K562 (cell line): Measurements from ENCODE around the gene MADCAM1. TPM values are rescaled to one million over a fixed set of nuclear protein-coding genes. Genes with fewer than 3 reads are reported as not detected.

ENCODE experiments used
- BCL6 ChIP-seq: fragments of 250-450 bp; sonication (Bioruptor Pico); IDR thresholded peaks from 2 replicates; pipeline ENCODE4 v1.4.0; 2020
- BRCA1 ChIP-seq, 2 experiments: fragments of 450-650 bp in 1 of 2; sonication (generic) in 1 of 2; formaldehyde crosslinking in 1 of 2; IDR thresholded peaks; 2 replicates each; pipeline versions ENCODE4 v1.5.0 to v1.6.1; 2017 to 2020; ENCODE audit warnings: mild to moderate bottlenecking in 1 of 2, missing genetic modification reagents in 1 of 2
- ESRRB ChIP-seq: fragments of 250-450 bp; sonication (Bioruptor Pico); IDR thresholded peaks from 2 replicates; pipeline ENCODE4 v1.5.0; 2020; ENCODE audit warnings: mild to moderate bottlenecking, moderate library complexity, borderline replicate concordance
- FOXJ2 ChIP-seq: fragments of 200-800 bp; sonication (Bioruptor generic); IDR thresholded peaks from 2 replicates; pipeline ENCODE4 v1.6.1; 2016; ENCODE audit warnings: missing genetic modification characterization, missing compliant biosample characterization
- GATAD2A ChIP-seq: fragments of 450-650 bp; IDR thresholded peaks from 2 replicates; pipeline ENCODE4 v1.6.1; 2017
- KDM2B ChIP-seq: fragments of 250-450 bp; sonication (Bioruptor Pico); IDR thresholded peaks from 2 replicates; pipeline ENCODE4 v1.8.0; 2021; ENCODE audit warnings: mild to moderate bottlenecking, moderate library complexity
- KLF13 ChIP-seq: fragments of 450-650 bp; IDR thresholded peaks from 2 replicates; pipeline ENCODE4 v1.6.1; 2016; ENCODE audit warnings: missing genetic modification characterization, low read depth, mild to moderate bottlenecking, missing compliant biosample characterization, moderate library complexity, borderline replicate concordance
- RBM15 ChIP-seq: fragments of 200-400 bp; formaldehyde crosslinking; IDR thresholded peaks from 2 replicates; pipeline ENCODE4 v1.6.1; 2018; ENCODE audit warnings: mild to moderate bottlenecking, low read length, moderate library complexity; ENCODE audit not compliant: insufficient read depth
- SMAD2 ChIP-seq: fragments of 150-350 bp; IDR thresholded peaks from 2 replicates; pipeline ENCODE4 v1.6.1; 2014; ENCODE audit warnings: low read depth, mild to moderate bottlenecking, low read length
- SREBF1 ChIP-seq: fragments of 150-350 bp; IDR thresholded peaks from 2 replicates; pipeline ENCODE4 v1.6.1; 2014; ENCODE audit warnings: antibody characterized with exemption, low read depth, low read length, borderline replicate concordance
- TCF7 ChIP-seq: sonication (generic); IDR thresholded peaks from 2 replicates; pipeline ENCODE4 v1.6.1; 2016; ENCODE audit warnings: antibody characterized with exemption, borderline replicate concordance
- TEAD1 ChIP-seq, 2 experiments: fragments of 450-650 bp in 1 of 2; sonication (generic) in 1 of 2; formaldehyde crosslinking; IDR thresholded peaks; 2 replicates each; pipeline versions ENCODE4 v1.4.0 to v1.8.0; 2020 to 2022; ENCODE audit warnings: mild to moderate bottlenecking in 2 of 2, missing genetic modification reagents in 1 of 2
- ZC3H11A ChIP-seq: IDR thresholded peaks from 2 replicates; pipeline ENCODE4 v1.6.1; 2012; ENCODE audit warnings: low read depth, low read length, improper control_type of control experiment
- ZKSCAN3 ChIP-seq: fragments of 250-450 bp; sonication (Bioruptor Pico); IDR thresholded peaks from 2 replicates; pipeline ENCODE4 v1.4.0; 2020
- ZNF232 ChIP-seq: sonication (generic); formaldehyde crosslinking; IDR thresholded peaks from 2 replicates; pipeline ENCODE4 v1.8.0; 2022; ENCODE audit warnings: mild to moderate bottlenecking, missing genetic modification reagents
- ZNF695 ChIP-seq: fragments of 450-650 bp; formaldehyde crosslinking; IDR thresholded peaks from 2 replicates; pipeline ENCODE4 v1.4.0; 2020; ENCODE audit warnings: mild to moderate bottlenecking, moderate library complexity
- ZNF77 ChIP-seq: fragments of 250-450 bp; sonication (Bioruptor Pico); IDR thresholded peaks from 2 replicates; pipeline ENCODE4 v1.5.0; 2020
- polyA plus RNA-seq, 8 experiments: library from polyadenylated mRNA; depleted of rRNA in 4 of 8; stranded (reverse) in 5 of 8; unstranded in 3 of 8; fragments of >200 nt; fragmentation: Nextera tagmentation in 2 of 8; fragmentation: Illumina TruSeq in 1 of 8; extraction: Ambion mirVana in 2 of 8; extraction: Trizol in 1 of 8; gene quantifications; 2 replicates each; pipeline versions ENCODE4 v1.2.1 to v1.2.3, GENCODE V29; 2011 to 2014; ENCODE audit warnings: inconsistent platforms in 1 of 8, missing spikeins in 1 of 8
- total RNA-seq, 7 experiments: library from RNA; depleted of rRNA in 6 of 7; stranded (reverse); fragments of >200 nt in 6 of 7; fragmentation: Illumina TruSeq in 2 of 7; extraction: Trizol in 2 of 7; gene quantifications; 2 replicates each; pipeline versions ENCODE4 v1.2.1 to v1.2.3, GENCODE V29; 2011 to 2021; ENCODE audit warnings: low replicate concordance in 1 of 7
- TF ChIP-seq, protein P1 (sequence below): fragments of 250-450 bp; sonication (Bioruptor Pico); IDR thresholded peaks from 2 replicates; pipeline ENCODE4 v1.4.0; 2020; ENCODE audit warnings: mild to moderate bottlenecking, moderate library complexity, borderline replicate concordance
- TF ChIP-seq, protein P2 (sequence below): sonication (generic); formaldehyde crosslinking; IDR thresholded peaks from 2 replicates; pipeline ENCODE4 v1.8.1; 2023; ENCODE audit warnings: mild to moderate bottlenecking, missing genetic modification reagents
- TF ChIP-seq, protein P3 (sequence below): fragments of 200-800 bp; sonication (Bioruptor generic); IDR thresholded peaks from 2 replicates; pipeline ENCODE4 v1.6.1; 2017; ENCODE audit warnings: missing genetic modification characterization, missing compliant biosample characterization
- TF ChIP-seq, protein P4 (sequence below): sonication (generic); formaldehyde crosslinking; IDR thresholded peaks from 2 replicates; pipeline ENCODE4 v1.8.0; 2022; ENCODE audit warnings: mild to moderate bottlenecking, low read depth, missing genetic modification reagents

Gene MADCAM1
- total and polyA plus RNA-seq, 9 of the 15 experiments (the other 6 are each of a cell fraction or from before 2014, with no cell fraction given): 0.09 to 0.36 (median 0.09) TPM; not detected in 6

DNA sequence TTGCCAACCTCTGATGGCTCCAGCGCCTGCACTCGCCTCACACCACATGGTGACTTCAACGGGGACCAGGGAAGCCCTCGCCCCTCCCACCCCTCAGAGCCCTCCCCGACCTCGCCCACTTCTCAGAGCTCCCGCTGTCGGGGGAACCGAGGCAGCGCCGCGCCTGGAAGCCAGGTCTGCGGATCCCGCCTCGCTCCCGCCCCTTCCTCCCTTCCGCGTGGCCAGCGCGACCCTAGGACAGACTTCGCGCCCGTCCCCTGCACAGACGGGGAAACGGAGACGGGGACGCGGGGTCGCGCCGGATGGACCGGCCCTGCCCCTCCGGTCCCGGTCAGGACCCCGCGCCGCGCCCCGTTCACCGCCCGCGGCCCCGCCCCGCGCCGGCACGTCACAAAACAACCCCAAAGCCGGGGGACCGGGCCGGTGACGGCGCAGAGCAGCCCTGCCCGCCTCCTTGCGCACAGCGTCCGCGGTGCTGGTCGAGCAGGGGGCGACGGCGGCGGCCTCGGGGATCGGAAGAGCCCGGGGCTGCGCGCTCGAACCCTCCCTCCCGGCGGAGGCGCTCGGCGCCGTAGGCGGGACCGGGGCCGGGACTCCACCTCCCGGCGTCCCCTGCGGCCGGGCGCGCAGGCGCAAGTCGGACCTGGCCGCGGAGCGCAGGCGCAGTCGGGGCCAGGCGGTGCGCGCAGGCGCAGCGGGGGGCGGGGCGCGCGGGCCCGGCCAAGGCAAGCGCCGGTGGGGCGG lies 34.9 kb downstream of the MADCAM1 start (continued):
- TF ChIP-seq, protein P1, sequence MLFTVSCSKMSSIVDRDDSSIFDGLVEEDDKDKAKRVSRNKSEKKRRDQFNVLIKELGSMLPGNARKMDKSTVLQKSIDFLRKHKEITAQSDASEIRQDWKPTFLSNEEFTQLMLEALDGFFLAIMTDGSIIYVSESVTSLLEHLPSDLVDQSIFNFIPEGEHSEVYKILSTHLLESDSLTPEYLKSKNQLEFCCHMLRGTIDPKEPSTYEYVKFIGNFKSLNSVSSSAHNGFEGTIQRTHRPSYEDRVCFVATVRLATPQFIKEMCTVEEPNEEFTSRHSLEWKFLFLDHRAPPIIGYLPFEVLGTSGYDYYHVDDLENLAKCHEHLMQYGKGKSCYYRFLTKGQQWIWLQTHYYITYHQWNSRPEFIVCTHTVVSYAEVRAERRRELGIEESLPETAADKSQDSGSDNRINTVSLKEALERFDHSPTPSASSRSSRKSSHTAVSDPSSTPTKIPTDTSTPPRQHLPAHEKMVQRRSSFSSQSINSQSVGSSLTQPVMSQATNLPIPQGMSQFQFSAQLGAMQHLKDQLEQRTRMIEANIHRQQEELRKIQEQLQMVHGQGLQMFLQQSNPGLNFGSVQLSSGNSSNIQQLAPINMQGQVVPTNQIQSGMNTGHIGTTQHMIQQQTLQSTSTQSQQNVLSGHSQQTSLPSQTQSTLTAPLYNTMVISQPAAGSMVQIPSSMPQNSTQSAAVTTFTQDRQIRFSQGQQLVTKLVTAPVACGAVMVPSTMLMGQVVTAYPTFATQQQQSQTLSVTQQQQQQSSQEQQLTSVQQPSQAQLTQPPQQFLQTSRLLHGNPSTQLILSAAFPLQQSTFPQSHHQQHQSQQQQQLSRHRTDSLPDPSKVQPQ (CRISPR knock-in tag): no peak
- TF ChIP-seq ZNF77 (CRISPR knock-in tag): no peak
- no peak for TF ChIP-seq BRCA1 (IDR thresholded peaks at IDR 0.05)
- no peak for TF ChIP-seq BRCA1 (CRISPR knock-in tag; IDR thresholded peaks at IDR 0.05)
- TF ChIP-seq KLF13 (tag): no peak; the same call in 1 of the 2 replicates
- TF ChIP-seq FOXJ2 (tag): no peak
- TF ChIP-seq ESRRB: no peak
- TF ChIP-seq GATAD2A: no peak
- TF ChIP-seq SREBF1: no peak
- TF ChIP-seq ZKSCAN3 (CRISPR knock-in tag): no peak
- no peak for TF ChIP-seq KDM2B (CRISPR knock-in tag)
- TF ChIP-seq ZNF232: no peak
- no peak for TF ChIP-seq ZC3H11A
- no peak for TF ChIP-seq TEAD1 (CRISPR knock-in tag; IDR thresholded peaks at IDR 0.05)
- no peak for TF ChIP-seq BCL6
- TF ChIP-seq, protein P2, sequence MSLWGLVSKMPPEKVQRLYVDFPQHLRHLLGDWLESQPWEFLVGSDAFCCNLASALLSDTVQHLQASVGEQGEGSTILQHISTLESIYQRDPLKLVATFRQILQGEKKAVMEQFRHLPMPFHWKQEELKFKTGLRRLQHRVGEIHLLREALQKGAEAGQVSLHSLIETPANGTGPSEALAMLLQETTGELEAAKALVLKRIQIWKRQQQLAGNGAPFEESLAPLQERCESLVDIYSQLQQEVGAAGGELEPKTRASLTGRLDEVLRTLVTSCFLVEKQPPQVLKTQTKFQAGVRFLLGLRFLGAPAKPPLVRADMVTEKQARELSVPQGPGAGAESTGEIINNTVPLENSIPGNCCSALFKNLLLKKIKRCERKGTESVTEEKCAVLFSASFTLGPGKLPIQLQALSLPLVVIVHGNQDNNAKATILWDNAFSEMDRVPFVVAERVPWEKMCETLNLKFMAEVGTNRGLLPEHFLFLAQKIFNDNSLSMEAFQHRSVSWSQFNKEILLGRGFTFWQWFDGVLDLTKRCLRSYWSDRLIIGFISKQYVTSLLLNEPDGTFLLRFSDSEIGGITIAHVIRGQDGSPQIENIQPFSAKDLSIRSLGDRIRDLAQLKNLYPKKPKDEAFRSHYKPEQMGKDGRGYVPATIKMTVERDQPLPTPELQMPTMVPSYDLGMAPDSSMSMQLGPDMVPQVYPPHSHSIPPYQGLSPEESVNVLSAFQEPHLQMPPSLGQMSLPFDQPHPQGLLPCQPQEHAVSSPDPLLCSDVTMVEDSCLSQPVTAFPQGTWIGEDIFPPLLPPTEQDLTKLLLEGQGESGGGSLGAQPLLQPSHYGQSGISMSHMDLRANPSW (CRISPR knock-in tag): no peak
- no peak for TF ChIP-seq SMAD2
- TF ChIP-seq ZNF695 (CRISPR knock-in tag): no peak
- no peak for TF ChIP-seq TCF7
- TF ChIP-seq RBM15: no peak
- TF ChIP-seq, protein P3, sequence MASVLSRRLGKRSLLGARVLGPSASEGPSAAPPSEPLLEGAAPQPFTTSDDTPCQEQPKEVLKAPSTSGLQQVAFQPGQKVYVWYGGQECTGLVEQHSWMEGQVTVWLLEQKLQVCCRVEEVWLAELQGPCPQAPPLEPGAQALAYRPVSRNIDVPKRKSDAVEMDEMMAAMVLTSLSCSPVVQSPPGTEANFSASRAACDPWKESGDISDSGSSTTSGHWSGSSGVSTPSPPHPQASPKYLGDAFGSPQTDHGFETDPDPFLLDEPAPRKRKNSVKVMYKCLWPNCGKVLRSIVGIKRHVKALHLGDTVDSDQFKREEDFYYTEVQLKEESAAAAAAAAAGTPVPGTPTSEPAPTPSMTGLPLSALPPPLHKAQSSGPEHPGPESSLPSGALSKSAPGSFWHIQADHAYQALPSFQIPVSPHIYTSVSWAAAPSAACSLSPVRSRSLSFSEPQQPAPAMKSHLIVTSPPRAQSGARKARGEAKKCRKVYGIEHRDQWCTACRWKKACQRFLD (CRISPR knock-in tag): no peak
- TF ChIP-seq, protein P4, sequence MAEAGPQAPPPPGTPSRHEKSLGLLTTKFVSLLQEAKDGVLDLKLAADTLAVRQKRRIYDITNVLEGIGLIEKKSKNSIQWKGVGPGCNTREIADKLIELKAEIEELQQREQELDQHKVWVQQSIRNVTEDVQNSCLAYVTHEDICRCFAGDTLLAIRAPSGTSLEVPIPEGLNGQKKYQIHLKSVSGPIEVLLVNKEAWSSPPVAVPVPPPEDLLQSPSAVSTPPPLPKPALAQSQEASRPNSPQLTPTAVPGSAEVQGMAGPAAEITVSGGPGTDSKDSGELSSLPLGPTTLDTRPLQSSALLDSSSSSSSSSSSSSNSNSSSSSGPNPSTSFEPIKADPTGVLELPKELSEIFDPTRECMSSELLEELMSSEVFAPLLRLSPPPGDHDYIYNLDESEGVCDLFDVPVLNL (CRISPR knock-in tag): no peak
